Peyer's patch (tissue), 4 donors: Measurements from ENCODE around the gene AP4M1.
A peak's percentile ranks its signal among the peaks of the same experiment; 100 is the strongest.

ENCODE experiments used
- CTCF ChIP-seq, 6 experiments: fragments of 450-650 bp in 4 of 6; fragments of 200-600 bp in 2 of 6; sonication (generic) in 1 of 6; IDR thresholded peaks; one replicate each; pipeline ENCODE4 v1.5.1; 2017 to 2019; ENCODE audit warnings: antibody characterized with exemption in 6 of 6, mild to moderate bottlenecking in 3 of 6, moderate library complexity in 1 of 6
- POLR2A ChIP-seq, 2 donors: fragments of 450-650 bp; IDR thresholded peaks; one replicate each; pipeline ENCODE4 v1.5.1; 2017; ENCODE audit warnings: antibody characterized with exemption in 2 of 2, mild to moderate bottlenecking in 2 of 2, moderate library complexity in 2 of 2

- TF ChIP-seq CTCF (IDR thresholded peaks at IDR 0.05), result peak; percentile 70 to 94 (median 89)
- no peak for TF ChIP-seq POLR2A (IDR thresholded peaks at IDR 0.05)
Observed at GRCh38 chr7:100132697-100133151, 31.3 kb downstream of the AP4M1 start.
